ENCODE results near the gene KLF7. TPM values are rescaled to one million over a fixed set of nuclear protein-coding genes. Genes with fewer than 3 reads are reported as not detected.

KLF7 gene
- polyA plus RNA-seq, 1 donor from 2014 or later = 31.5 TPM

DNA sequence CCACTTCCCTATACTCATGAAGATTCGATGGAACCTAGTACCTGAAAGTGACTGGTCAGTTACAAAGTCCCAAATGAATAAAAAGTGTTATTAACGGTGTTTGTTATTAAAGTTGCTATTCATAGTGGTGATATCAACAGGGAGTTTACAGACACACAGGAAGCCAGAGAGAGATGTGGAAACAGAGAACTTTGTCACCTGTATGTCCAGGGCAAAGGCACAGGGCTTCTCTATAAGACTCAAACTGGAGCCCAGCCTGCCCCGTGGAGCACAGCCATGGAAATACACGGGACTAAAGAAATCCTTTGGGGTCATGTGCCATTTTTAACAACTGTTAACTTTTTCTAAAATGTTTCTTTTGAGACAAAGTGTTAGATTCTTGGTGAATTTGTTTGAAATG is 68.5 kb downstream of the KLF7 start:
- Histone ChIP-seq H4K20me1 (ENCODE audit: insufficient read depth) (peaks cover 19% of the 10 kb centered on the region), H3K79me2 (replicated peaks; ENCODE audit: insufficient read depth, low read length) (peaks cover 90% of the 10 kb centered on the region)

DNA sequence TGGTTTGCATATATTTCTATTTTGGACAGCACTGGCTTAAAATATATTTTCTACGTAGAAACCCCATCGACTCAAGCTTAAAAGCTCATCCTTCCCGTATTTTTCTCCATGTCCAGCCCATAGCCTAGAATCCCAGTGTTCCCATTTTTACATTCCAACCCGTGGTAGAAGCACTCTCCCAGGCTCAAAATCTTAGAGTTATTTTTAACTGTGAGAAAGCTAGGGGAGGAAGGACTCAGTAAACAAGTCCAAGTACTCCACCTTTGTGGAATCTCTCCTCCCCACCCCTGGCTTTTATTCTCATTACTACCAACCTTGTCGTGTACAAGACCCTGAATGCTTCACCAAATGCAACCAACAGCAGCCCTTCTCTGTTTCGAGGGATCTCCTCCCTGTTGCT is 69.8 kb downstream of the KLF7 start:
- no peaks in the 10 kb centered on the region for H3K27me3 ChIP-seq (ENCODE audit: insufficient read depth, low read depth, low read length)
- H2AFZ ChIP-seq (ENCODE audit: low read depth, low read length) = no peak overlapping the region
- H3K9me2 ChIP-seq (ENCODE audit: insufficient read depth, low read length) = no peaks in the 10 kb centered on the region
- H3K36me3 ChIP-seq (ENCODE audit: insufficient read depth, low read length) = no peaks in the 10 kb centered on the region
- H3K4me3 ChIP-seq (ENCODE audit: low read length) = no peak overlapping the region
- H3K79me2 ChIP-seq (replicated peaks; ENCODE audit: insufficient read depth, low read length) = peaks cover 91% of the 10 kb centered on the region
- no peak overlapping the region for H3K4me2 ChIP-seq (ENCODE audit: low read length)
- no peaks in the 10 kb centered on the region for H3K9me3 ChIP-seq (ENCODE audit: low read length)
- H3K9ac ChIP-seq (ENCODE audit: low read length) = no peak overlapping the region
- H3F3A ChIP-seq (ENCODE audit: insufficient read depth, low read length, poor library complexity, severe bottlenecking) = peaks cover 3% of the 10 kb centered on the region
- H3K27ac ChIP-seq (ENCODE audit: low read length) = no peak overlapping the region
- H4K20me1 ChIP-seq (ENCODE audit: insufficient read depth) = peaks cover 23% of the 10 kb centered on the region
- no peak for TF ChIP-seq EZH2 (IDR thresholded peaks at IDR 0.05; ENCODE audit: borderline replicate concordance, insufficient read depth, low read length, poor library complexity, severe bottlenecking)
- TF ChIP-seq SMC3 (conservative IDR thresholded peaks at IDR 0.05; ENCODE audit: poor library complexity) = no peak
- TF ChIP-seq TAF1 (IDR thresholded peaks at IDR 0.05; ENCODE audit: low read depth) = no peak
- no peak for TF ChIP-seq MXI1 (conservative IDR thresholded peaks at IDR 0.05; ENCODE audit: poor library complexity, severe bottlenecking)
- no peak for TF ChIP-seq RAD21 (conservative IDR thresholded peaks at IDR 0.05)
- no peak for TF ChIP-seq REST (IDR thresholded peaks at IDR 0.05; ENCODE audit: borderline replicate concordance)
- TF ChIP-seq, protein P1, sequence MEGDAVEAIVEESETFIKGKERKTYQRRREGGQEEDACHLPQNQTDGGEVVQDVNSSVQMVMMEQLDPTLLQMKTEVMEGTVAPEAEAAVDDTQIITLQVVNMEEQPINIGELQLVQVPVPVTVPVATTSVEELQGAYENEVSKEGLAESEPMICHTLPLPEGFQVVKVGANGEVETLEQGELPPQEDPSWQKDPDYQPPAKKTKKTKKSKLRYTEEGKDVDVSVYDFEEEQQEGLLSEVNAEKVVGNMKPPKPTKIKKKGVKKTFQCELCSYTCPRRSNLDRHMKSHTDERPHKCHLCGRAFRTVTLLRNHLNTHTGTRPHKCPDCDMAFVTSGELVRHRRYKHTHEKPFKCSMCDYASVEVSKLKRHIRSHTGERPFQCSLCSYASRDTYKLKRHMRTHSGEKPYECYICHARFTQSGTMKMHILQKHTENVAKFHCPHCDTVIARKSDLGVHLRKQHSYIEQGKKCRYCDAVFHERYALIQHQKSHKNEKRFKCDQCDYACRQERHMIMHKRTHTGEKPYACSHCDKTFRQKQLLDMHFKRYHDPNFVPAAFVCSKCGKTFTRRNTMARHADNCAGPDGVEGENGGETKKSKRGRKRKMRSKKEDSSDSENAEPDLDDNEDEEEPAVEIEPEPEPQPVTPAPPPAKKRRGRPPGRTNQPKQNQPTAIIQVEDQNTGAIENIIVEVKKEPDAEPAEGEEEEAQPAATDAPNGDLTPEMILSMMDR (IDR thresholded peaks at IDR 0.05; ENCODE audit: poor library complexity, severe bottlenecking) = no peak
- TF ChIP-seq POLR2AphosphoS5 (IDR thresholded peaks at IDR 0.05) = no peak

More for the DNA sequence above, 68.5 kb downstream of the KLF7 start:
- TF ChIP-seq EZH2 (IDR thresholded peaks at IDR 0.05; ENCODE audit: borderline replicate concordance, insufficient read depth, low read length, poor library complexity, severe bottlenecking) (no peak), RAD21 (conservative IDR thresholded peaks at IDR 0.05) (no peak), EP300 (conservative IDR thresholded peaks at IDR 0.05; ENCODE audit: poor library complexity, severe bottlenecking) (no peak), REST (IDR thresholded peaks at IDR 0.05; ENCODE audit: borderline replicate concordance) (no peak), MXI1 (conservative IDR thresholded peaks at IDR 0.05; ENCODE audit: poor library complexity, severe bottlenecking) (no peak), POLR2AphosphoS5 (IDR thresholded peaks at IDR 0.05) (no peak), TAF1 (IDR thresholded peaks at IDR 0.05; ENCODE audit: low read depth) (no peak), SMC3 (conservative IDR thresholded peaks at IDR 0.05; ENCODE audit: poor library complexity) (no peak)
- TF ChIP-seq, protein P1 (IDR thresholded peaks at IDR 0.05; ENCODE audit: poor library complexity, severe bottlenecking) = no peak
- Histone ChIP-seq H3K4me2 (ENCODE audit: low read length) (no peak overlapping the region), H3K27ac (ENCODE audit: low read length) (no peak overlapping the region), H3K27me3 (ENCODE audit: insufficient read depth, low read depth, low read length) (no peaks in the 10 kb centered on the region), H3K4me3 (ENCODE audit: low read length) (no peak overlapping the region), H3K36me3 (ENCODE audit: insufficient read depth, low read length) (no peaks in the 10 kb centered on the region), H2AFZ (ENCODE audit: low read depth, low read length) (no peak overlapping the region), H3K9me3 (ENCODE audit: low read length) (no peaks in the 10 kb centered on the region), H3K9me2 (ENCODE audit: insufficient read depth, low read length) (no peaks in the 10 kb centered on the region), H3F3A (ENCODE audit: insufficient read depth, low read length, poor library complexity, severe bottlenecking) (peaks cover 3% of the 10 kb centered on the region), H3K9ac (ENCODE audit: low read length) (no peak overlapping the region)
